Measurements from ENCODE around the gene PCNX2. TPM values are rescaled to one million over a fixed set of nuclear protein-coding genes. Genes with fewer than 3 reads are reported as not detected.

Gene PCNX2
- total and polyA plus RNA-seq, 2 of the 13 experiments (the other 11 are each of a cell fraction or from before 2014, with no cell fraction given) = 0.11 to 0.42 TPM

DNA sequence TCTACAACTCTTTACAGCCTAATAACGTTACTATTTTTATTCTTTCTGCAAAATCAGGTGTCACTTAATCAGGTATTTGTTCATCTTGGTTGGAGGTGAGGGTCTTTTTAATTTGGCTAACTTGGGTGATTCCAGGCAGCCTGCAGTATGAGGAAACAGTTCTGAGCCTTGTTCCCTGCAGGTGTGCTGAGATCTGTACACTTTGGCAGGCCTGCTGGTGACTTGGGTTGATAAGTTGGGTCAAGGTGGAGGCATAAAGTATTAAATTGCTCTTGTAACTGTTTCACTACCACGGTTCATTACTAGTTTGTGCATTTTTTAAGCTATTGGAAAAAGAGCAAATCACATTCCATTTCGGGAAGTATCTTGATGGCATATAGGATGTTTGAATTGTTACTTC is 42.0 kb upstream of the PCNX2 start:
- Histone ChIP-seq H3K79me2 (ENCODE audit: insufficient read depth, low read length) (no peaks in the 10 kb centered on the region), H3K4me2 (ENCODE audit: low read depth, low read length) (no peak overlapping the region), H3K27ac (ENCODE audit: extremely low read length, insufficient read depth, low read length) (no peak overlapping the region), H3K9ac (ENCODE audit: insufficient read depth, low read depth, low read length) (no peak overlapping the region), H2AFZ (ENCODE audit: low read length) (no peak overlapping the region), H4K20me1 (ENCODE audit: insufficient read depth, low read length) (no peaks in the 10 kb centered on the region), H3K9me3 (ENCODE audit: low read length) (no peaks in the 10 kb centered on the region), H3K36me3 (replicated peaks in 1 of 2; ENCODE audit: control insufficient read depth in 1 of 2, insufficient read depth in 2 of 2, low read length in 2 of 2) (no peaks in the 10 kb centered on the region), H3K27me3 (ENCODE audit: control insufficient read depth in 1 of 2, insufficient read depth in 2 of 2, low read length in 2 of 2) (no peaks in the 10 kb centered on the region), H3K4me3 (replicated peaks in 1 of 3; ENCODE audit: insufficient read depth in 1 of 3, low read depth in 2 of 3, low read length in 3 of 3) (no peak overlapping the region), H3K4me1 (ENCODE audit: insufficient read depth, low read length) (no peaks in the 10 kb centered on the region)
- in situ Hi-C loops (cut with HindIII; ENCODE audit: extremely low pct_ligation_motif_present, low pct_unique_long_range_greater_than_20kb) (no loop called here), intact Hi-C loops (cut with micrococcal nuclease; ENCODE audit: unreplicated experiment) (no loop called here)
- no TSS peak for BruUV-seq (replicated peaks)
- DNase-seq (ENCODE audit: low spot score) (no peak), ATAC-seq (no peak), FAIRE-seq (no peak)
- ChIA-PET CTCF (ENCODE audit: low intra/inter-chr PET ratio, low total read pairs) (no interaction called here), POLR2A (no interaction called here)
- 0% methylated on average over 3 of the region's 3 CpGs for WGBS (ENCODE audit: low lambda C conversion rate)
- TF ChIP-seq ZNF235 (CRISPR knock-in tag; IDR thresholded peaks at IDR 0.05; ENCODE audit: borderline replicate concordance) (no peak), RAD51 (IDR thresholded peaks at IDR 0.05; ENCODE audit: borderline replicate concordance) (no peak), NR3C1 (CRISPR knock-in tag; IDR thresholded peaks at IDR 0.05) (no peak), ZNF766 (CRISPR knock-in tag; IDR thresholded peaks at IDR 0.05; ENCODE audit: borderline replicate concordance) (no peak), SPEN (CRISPR knock-in tag; IDR thresholded peaks at IDR 0.05; ENCODE audit: low read depth) (no peak), JARID2 (CRISPR knock-in tag; IDR thresholded peaks at IDR 0.05; ENCODE audit: insufficient replicate concordance) (no peak), HHEX (CRISPR knock-in tag; IDR thresholded peaks at IDR 0.05) (no peak), ARNT2 (CRISPR knock-in tag; IDR thresholded peaks at IDR 0.05; ENCODE audit: low read depth) (no peak), KAT7 (CRISPR knock-in tag; IDR thresholded peaks at IDR 0.05; ENCODE audit: borderline replicate concordance) (no peak)
- TF ChIP-seq, protein P1, sequence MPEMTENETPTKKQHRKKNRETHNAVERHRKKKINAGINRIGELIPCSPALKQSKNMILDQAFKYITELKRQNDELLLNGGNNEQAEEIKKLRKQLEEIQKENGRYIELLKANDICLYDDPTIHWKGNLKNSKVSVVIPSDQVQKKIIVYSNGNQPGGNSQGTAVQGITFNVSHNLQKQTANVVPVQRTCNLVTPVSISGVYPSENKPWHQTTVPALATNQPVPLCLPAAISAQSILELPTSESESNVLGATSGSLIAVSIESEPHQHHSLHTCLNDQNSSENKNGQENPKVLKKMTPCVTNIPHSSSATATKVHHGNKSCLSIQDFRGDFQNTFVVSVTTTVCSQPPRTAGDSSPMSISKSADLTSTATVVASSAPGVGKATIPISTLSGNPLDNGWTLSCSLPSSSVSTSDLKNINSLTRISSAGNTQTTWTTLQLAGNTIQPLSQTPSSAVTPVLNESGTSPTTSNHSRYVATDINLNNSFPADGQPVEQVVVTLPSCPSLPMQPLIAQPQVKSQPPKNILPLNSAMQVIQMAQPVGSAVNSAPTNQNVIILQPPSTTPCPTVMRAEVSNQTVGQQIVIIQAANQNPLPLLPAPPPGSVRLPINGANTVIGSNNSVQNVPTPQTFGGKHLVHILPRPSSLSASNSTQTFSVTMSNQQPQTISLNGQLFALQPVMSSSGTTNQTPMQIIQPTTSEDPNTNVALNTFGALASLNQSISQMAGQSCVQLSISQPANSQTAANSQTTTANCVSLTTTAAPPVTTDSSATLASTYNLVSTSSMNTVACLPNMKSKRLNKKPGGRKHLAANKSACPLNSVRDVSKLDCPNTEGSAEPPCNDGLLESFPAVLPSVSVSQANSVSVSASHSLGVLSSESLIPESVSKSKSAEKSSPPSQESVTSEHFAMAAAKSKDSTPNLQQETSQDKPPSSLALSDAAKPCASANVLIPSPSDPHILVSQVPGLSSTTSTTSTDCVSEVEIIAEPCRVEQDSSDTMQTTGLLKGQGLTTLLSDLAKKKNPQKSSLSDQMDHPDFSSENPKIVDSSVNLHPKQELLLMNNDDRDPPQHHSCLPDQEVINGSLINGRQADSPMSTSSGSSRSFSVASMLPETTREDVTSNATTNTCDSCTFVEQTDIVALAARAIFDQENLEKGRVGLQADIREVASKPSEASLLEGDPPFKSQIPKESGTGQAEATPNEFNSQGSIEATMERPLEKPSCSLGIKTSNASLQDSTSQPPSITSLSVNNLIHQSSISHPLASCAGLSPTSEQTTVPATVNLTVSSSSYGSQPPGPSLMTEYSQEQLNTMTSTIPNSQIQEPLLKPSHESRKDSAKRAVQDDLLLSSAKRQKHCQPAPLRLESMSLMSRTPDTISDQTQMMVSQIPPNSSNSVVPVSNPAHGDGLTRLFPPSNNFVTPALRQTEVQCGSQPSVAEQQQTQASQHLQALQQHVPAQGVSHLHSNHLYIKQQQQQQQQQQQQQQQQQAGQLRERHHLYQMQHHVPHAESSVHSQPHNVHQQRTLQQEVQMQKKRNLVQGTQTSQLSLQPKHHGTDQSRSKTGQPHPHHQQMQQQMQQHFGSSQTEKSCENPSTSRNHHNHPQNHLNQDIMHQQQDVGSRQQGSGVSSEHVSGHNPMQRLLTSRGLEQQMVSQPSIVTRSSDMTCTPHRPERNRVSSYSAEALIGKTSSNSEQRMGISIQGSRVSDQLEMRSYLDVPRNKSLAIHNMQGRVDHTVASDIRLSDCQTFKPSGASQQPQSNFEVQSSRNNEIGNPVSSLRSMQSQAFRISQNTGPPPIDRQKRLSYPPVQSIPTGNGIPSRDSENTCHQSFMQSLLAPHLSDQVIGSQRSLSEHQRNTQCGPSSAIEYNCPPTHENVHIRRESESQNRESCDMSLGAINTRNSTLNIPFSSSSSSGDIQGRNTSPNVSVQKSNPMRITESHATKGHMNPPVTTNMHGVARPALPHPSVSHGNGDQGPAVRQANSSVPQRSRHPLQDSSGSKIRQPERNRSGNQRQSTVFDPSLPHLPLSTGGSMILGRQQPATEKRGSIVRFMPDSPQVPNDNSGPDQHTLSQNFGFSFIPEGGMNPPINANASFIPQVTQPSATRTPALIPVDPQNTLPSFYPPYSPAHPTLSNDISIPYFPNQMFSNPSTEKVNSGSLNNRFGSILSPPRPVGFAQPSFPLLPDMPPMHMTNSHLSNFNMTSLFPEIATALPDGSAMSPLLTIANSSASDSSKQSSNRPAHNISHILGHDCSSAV (CRISPR knock-in tag; IDR thresholded peaks at IDR 0.05; ENCODE audit: borderline replicate concordance) = no peak
- TF ChIP-seq, protein P2, sequence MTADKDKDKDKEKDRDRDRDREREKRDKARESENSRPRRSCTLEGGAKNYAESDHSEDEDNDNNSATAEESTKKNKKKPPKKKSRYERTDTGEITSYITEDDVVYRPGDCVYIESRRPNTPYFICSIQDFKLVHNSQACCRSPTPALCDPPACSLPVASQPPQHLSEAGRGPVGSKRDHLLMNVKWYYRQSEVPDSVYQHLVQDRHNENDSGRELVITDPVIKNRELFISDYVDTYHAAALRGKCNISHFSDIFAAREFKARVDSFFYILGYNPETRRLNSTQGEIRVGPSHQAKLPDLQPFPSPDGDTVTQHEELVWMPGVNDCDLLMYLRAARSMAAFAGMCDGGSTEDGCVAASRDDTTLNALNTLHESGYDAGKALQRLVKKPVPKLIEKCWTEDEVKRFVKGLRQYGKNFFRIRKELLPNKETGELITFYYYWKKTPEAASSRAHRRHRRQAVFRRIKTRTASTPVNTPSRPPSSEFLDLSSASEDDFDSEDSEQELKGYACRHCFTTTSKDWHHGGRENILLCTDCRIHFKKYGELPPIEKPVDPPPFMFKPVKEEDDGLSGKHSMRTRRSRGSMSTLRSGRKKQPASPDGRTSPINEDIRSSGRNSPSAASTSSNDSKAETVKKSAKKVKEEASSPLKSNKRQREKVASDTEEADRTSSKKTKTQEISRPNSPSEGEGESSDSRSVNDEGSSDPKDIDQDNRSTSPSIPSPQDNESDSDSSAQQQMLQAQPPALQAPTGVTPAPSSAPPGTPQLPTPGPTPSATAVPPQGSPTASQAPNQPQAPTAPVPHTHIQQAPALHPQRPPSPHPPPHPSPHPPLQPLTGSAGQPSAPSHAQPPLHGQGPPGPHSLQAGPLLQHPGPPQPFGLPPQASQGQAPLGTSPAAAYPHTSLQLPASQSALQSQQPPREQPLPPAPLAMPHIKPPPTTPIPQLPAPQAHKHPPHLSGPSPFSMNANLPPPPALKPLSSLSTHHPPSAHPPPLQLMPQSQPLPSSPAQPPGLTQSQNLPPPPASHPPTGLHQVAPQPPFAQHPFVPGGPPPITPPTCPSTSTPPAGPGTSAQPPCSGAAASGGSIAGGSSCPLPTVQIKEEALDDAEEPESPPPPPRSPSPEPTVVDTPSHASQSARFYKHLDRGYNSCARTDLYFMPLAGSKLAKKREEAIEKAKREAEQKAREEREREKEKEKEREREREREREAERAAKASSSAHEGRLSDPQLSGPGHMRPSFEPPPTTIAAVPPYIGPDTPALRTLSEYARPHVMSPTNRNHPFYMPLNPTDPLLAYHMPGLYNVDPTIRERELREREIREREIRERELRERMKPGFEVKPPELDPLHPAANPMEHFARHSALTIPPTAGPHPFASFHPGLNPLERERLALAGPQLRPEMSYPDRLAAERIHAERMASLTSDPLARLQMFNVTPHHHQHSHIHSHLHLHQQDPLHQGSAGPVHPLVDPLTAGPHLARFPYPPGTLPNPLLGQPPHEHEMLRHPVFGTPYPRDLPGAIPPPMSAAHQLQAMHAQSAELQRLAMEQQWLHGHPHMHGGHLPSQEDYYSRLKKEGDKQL (CRISPR knock-in tag; IDR thresholded peaks at IDR 0.05; ENCODE audit: low read depth) = no peak
